ENCODE measurements around the gene RSPH9. TPM values are rescaled to one million over a fixed set of nuclear protein-coding genes. Genes with fewer than 3 reads are reported as not detected.
A peak's percentile ranks its signal among the peaks of the same experiment; 100 is the strongest.
"Not testable (repeated sequence)": the region's sequence is repeated elsewhere in the genome, so short reads cannot be mapped to it uniquely, and the experiment has no call there.

RSPH9 gene
- total RNA-seq, 1 donor, result 0.18 TPM

GRCh38 chr6:43699564-43700186, 54.8 kb downstream of the RSPH9 start:
- DNase-seq (ENCODE audit: low read depth), result peak; percentile 58
- TF ChIP-seq, protein P1, sequence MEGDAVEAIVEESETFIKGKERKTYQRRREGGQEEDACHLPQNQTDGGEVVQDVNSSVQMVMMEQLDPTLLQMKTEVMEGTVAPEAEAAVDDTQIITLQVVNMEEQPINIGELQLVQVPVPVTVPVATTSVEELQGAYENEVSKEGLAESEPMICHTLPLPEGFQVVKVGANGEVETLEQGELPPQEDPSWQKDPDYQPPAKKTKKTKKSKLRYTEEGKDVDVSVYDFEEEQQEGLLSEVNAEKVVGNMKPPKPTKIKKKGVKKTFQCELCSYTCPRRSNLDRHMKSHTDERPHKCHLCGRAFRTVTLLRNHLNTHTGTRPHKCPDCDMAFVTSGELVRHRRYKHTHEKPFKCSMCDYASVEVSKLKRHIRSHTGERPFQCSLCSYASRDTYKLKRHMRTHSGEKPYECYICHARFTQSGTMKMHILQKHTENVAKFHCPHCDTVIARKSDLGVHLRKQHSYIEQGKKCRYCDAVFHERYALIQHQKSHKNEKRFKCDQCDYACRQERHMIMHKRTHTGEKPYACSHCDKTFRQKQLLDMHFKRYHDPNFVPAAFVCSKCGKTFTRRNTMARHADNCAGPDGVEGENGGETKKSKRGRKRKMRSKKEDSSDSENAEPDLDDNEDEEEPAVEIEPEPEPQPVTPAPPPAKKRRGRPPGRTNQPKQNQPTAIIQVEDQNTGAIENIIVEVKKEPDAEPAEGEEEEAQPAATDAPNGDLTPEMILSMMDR (IDR thresholded peaks at IDR 0.05; ENCODE audit: insufficient read depth, low read length), result no peak
- no peak overlapping the region for H3K4me3 ChIP-seq (ENCODE audit: low read depth, low read length)

GRCh38 chr6:43700939-43701560, 56.2 kb downstream of the RSPH9 start:
- H3K4me3 ChIP-seq (ENCODE audit: low read depth, low read length); DNase-seq (ENCODE audit: low read depth): not testable (repeated sequence)

GRCh38 chr6:43702171-43702533, 57.3 kb downstream of the RSPH9 start:
- DNase-seq (ENCODE audit: low read depth), result no peak
- TF ChIP-seq, protein P1 (IDR thresholded peaks at IDR 0.05; ENCODE audit: insufficient read depth, low read length), result no peak
- H3K4me3 ChIP-seq (ENCODE audit: low read depth, low read length), result no peak overlapping the region

- TF ChIP-seq, protein P1 (IDR thresholded peaks at IDR 0.05; ENCODE audit: insufficient read depth, low read length), result no peak
- no peak overlapping the region for H3K4me3 ChIP-seq (ENCODE audit: low read depth, low read length)
- peak; percentile 96 for DNase-seq (ENCODE audit: low read depth)
These were observed 58.0 kb downstream of the RSPH9 start for GRCh38 chr6:43702534-43703440.

DNA sequence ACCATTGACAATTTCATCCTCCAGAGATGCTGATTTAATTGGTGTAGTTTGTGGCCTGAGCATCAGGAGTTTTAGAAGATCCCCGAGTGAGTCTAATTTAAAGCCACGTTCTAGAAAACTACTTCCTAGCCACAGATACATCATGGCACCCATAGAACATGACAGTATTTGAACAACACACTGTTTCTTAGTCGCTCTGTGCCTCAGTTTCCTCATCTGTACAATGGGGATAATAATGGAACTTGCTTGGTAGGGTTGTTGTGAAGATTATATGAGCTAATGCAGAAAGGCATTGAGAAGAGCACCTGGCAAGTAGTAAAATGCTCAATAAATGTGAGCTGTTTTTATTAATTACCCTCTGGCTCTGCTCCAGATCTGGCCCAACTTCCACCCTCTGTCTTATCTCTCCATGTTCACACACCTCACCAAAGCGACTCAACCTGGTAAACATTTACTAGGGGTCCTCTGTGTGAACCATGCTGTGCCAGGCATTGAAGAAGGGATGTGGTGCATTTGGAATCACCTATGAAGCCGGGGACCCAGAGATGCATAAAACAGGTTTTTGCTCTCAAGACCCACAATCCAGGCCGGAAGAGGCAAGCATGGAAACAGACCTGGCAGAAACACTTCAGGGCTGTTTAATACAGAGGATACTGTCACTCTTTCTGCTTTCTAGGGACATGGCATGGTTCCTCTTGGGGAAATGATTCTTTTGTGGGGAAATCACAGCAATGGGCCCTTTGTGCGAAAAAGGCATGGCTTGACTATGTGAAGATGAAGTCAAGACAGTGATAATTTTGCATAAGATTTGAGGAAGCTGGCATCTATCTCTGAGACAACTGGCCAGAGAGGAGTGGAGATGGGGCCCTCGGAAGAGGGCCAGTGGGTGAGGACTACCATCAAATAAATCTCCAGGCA, 58.9 kb downstream of the RSPH9 start:
- H3K4me3 ChIP-seq (ENCODE audit: low read depth, low read length), result no peak overlapping the region
- TF ChIP-seq, protein P1 (IDR thresholded peaks at IDR 0.05; ENCODE audit: insufficient read depth, low read length), result no peak
- DNase-seq (ENCODE audit: low read depth), result no peak

- no peak overlapping the region for H3K4me3 ChIP-seq (ENCODE audit: low read depth, low read length)
- peak; percentile 61 for DNase-seq (ENCODE audit: low read depth)
- TF ChIP-seq, protein P1 (IDR thresholded peaks at IDR 0.05; ENCODE audit: insufficient read depth, low read length), result no peak
These were observed 61.2 kb downstream of the RSPH9 start for GRCh38 chr6:43705996-43706395.

Measured in fibroblast of the aortic adventitia (primary cell).